HG02884 (cell line): ENCODE measurements around the gene LRRC18.

ENCODE experiments used
- ATAC-seq: cut with Tn5 transposase; IDR thresholded peaks from one replicate; pipeline ENCODE4 v1.9.1; 2021; ENCODE audit warnings: mild to moderate bottlenecking, moderate library complexity; ENCODE audit not compliant: unreplicated experiment

Gene LRRC18

DNA sequence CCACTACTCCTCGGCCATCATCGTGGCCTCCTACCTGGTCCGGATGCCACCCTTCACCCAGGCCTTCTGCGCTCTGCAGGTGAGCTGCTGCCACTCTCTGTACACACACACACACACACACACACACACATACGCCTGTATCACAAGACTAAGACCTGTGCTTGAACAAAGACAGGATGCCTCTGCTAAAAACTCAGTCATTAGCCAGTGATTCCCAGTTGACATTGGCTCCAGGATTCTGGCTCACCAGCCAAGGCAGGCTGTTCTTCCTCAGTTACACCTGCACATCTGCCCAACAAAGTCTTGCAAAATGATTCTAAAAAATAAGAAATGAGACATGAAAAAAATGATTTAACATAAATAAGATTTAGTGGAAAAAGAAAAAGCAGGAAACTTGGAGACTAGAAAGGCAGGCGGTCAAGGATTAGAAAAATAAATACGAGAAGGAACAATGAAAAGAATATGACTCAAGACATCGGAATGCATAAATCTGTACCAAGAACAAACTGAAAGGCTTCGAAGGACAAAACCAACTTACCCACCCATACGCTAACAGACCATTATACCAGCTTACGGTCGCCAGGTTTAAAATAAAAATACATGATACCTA is 7.4 kb upstream of the LRRC18 start:
- no peak for ATAC-seq

DNA sequence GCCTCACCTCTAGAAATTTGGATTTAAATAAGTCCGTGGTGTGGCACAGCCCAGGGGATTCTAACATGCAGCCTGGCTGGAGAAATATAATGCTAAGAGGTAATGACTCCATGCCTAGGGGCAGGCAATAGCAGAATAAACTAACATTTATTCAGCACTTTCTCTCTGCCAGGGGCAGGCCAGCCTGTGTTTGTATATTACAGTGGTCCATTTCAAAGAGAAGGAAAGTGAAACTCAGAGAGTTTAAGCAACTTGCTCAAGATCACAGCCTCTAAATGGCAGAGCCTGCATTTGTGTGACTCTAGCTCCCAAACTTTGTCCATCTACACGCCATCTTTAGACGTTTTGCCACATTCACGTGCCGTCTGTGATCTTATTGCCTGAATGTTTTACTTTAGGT is 6.7 kb upstream of the LRRC18 start:
- no peak for ATAC-seq

DNA sequence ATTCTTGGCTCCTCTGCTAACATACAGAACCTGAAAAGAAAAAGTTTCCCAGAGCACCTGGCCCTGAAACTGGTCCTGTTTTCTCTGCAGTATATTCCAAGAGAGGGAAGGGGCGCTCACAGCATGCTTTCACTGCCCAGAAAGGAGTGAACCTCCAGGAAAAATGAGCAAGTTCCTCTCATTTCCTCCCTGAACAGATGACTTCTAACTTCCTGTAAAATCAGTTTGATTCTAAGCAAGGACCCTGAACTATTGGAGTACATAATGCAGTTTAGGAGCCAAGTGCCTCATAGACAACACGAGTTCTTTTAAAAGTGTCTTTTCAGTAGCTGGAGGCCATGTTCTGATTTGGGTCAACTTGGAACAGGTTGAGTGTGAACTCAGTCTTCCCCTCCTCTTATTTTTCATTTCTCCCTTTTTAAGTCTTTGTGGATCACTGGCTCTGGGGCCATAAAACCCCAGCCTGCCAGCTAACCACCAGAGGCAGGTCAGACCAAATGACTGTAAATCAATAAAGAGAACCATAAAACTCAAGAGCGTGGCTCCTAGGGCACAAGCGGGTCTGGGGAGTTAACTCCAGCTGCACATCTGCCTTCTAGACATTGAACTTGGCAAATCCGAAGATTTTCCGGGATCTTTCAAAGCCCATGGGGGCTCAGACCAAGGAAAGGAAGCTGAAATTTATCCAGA is 5.9 kb upstream of the LRRC18 start:
- no peak for ATAC-seq

DNA sequence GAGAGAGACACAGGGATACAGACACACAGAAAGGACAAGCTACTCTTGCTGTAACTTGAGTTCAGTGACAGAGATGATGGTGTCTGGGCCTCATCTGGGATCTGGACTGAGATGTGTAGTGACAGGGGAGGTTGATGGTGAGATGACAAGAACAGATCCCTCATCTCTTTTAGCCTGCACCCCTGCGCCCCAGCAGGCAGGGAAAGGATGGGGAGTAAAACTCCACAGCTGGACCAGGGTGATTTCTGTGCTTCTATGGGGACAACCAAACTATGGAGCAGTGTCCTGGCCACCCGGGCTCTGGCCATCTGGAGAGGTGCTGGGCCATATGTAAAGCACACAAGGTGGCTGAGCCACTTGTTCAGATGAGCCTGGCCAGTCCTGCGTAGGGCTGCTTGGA is 4.5 kb upstream of the LRRC18 start:
- no peak for ATAC-seq

DNA sequence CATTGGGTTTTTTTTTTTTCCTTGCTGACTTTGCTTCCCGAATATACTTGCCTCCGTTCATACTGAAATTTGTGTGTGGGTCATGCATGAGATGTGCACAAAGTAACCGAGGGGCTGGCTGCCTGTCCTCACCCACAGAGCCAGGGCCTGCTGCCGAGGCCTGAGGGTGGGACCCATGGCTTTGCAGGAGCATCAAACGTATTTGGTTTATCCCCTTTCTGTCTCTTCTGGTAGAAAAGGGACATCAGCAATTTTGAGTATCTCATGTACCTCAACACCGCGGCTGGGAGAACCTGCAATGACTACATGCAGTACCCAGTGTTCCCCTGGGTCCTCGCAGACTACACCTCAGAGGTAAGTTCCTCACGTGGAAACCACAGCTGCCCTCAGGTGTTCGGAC is 3.5 kb upstream of the LRRC18 start:
- no peak for ATAC-seq

DNA sequence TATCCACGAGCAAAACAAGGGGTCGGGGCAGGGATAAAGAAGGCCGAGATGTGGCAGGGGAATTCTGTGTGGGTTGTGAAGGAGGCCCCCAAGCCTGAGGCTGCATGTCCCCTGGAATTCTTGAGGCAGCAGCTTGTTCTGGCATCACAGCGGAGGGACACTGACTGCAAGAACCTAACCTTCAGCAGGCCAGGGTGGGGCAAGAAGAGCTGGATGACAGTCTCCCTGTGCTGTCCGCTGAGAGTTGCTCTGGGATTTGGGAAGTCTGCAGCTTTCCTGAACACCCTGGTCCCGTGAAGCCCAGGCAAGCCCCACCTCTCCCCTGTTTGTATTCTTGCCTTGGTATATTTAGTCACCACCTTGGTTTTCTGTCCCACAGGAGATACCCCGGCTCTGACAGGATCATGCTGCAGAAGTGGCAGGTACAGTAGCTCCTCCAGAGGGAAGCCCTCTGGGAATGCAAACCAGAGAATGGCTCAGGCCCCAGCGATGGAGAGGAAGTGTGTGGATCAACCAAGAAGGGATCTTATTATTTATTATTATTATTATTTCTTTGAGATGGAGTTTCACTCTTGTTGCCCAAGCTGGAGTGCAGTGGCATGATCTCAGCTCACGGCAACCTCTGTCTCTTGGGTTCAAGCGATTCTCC is 1.9 kb upstream of the LRRC18 start:
- no peak for ATAC-seq

DNA sequence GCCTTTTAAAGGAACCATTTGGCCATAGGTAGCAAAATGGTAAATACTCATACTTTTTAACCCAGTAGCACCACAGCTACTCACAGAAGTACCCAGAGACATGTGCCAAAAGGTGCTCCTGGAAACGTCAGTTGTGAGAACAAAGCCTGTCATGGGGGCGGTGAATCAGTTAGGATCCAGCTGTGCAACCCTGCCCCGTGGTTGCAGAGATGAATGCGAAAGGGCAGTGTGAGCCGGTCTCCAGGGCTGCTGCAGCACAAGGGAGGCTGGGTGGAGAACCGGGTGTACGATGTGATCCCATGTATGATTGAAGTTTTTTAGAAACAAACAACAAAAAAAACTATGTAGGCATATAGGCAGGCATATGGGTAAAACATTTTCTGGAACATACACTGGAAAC is 1.3 kb upstream of the LRRC18 start:
- ATAC-seq = no peak

DNA sequence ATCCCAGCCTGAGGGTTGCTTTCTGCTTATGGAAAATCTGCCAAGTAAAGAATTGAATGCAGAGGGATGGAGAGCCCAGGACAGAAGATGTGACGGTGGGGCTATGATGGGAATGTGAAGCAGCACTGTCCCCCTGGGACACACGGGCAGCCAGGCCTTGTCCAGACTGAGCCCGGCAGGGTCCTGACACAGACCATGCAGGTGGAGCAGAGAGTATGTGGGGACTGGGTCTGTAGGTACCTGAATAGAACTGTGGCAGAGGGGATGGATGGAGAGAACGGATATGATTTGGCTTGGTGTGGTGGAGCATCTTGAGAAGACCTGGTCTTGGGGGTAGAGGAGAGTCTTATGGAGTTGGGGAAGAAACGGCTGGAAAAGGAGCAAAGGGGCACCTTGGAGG is 732 bp upstream of the LRRC18 start:
- ATAC-seq = no peak

DNA sequence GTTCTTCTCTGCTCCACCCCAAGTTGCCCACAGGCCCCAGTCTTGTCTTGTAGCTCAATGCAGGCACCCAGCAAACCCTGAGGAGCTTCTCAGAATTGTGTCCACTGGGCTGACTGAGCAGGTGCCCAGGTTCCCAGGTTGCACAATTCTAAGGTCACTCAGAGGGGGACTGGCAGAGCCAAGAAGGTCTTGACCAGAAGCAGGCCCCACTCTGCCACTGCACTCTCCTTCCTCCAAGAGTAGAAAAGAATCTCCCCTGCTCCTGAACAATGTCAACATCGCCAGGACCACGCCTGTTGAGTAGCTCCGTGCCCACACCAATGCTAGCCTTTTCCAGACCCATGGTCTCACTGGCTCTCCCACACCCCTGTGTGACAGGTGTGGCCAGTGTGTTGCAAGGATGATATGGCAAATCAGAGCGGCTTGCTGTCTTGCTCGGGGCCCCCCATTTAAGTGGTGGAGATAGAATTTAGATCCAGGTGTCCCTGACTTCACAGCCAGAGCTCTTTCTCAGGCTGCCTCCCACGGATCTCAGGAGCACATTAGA is 577 bp downstream of the LRRC18 start:
- no peak for ATAC-seq

DNA sequence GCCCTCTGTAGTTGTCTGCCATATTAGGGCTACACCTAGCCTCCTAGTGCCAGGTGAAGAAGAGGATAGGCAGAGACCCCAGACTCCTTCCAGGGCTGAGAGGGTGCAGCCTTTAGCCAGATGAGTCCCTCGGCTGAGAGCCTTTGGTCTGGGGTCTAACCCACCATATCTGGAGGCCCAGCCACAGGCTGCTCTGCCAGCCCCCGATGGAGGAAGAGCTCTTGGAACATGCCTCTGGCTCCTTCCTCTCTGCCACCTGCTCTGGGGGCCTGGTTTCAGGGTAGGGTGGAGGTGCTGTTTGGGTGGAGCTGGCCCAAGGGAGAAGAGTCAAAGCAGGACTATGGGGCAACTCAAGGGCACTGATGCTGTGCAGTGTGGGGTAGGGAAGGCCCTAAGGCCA is 1.4 kb downstream of the LRRC18 start:
- ATAC-seq = no peak

DNA sequence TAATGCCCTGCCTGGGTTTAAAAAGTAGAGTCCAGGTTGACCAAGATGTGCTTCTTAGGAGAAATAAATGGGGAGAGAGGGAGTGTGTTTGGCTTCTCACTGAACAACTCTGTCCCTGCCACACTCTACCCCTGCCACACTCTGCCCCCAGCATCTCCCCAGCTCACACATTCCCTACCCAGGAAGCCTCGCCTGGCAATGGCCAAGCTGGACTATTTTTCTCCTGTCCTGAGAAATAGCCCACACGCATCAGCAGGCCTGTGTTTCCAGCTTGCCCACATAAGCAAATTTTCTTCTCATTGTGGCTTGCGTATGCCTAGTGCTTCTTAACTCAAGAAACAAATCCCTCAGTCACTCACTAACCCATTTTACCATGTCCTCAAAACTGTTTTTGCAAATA is 1.8 kb downstream of the LRRC18 start:
- ATAC-seq = no peak

DNA sequence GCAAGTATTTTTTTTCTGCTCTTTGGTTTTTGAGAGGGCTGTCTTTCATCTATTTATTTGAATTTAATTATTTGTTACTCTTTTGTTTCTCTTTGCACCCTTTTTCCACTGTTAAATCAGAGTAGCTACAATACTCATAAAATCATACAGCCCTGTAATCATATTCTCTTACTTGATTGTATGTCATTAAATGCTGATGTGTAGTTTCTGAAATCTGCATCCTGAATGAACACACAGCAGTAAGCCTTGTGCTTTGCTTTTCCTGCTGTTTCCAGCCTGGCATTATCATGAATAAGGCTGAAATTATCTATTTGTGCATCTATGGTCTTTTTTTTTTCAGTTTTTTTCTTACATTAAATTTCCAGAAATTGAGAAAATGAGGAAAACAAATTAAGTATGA is 4.1 kb downstream of the LRRC18 start:
- no peak for ATAC-seq

DNA sequence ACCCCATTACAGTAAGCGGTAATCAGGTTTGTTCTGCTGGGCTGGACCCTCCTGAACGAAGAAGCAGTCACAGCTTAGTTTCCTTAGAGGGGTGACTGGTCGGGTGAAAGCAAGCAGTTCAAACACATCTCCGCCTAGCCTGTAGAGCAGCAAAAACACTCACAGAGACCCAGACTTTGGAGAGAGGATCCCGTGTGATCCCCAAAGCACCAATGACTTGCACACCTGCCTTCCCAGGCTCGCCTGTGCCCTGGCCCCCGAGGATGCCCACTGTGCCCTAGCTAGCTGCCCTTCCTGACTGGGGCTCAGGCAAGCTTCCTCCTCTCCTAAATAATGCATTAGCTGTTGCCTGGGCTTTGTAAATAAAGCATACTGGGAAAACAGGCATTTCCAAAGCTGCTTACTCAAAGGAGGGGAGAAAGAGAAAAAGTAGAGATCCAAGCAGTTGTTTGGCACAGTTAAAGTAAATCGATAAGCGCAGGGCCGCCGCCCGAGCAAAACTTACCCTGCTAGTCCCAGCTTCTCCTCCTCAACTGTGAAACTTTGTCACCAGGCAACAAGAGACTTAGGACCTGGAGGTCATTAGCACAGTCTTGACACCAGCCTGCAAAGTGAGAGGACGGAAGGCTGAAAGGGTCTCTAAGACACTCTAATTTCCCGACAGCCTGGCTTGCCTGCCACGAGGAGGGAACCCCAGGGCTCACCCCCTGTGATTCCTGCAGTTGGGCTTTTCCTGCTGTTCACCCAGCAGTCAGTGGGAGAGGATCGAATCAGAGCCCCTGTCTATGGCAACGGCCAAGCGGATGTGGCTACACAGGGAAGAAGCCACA is 4.8 kb downstream of the LRRC18 start:
- ATAC-seq = no peak

DNA sequence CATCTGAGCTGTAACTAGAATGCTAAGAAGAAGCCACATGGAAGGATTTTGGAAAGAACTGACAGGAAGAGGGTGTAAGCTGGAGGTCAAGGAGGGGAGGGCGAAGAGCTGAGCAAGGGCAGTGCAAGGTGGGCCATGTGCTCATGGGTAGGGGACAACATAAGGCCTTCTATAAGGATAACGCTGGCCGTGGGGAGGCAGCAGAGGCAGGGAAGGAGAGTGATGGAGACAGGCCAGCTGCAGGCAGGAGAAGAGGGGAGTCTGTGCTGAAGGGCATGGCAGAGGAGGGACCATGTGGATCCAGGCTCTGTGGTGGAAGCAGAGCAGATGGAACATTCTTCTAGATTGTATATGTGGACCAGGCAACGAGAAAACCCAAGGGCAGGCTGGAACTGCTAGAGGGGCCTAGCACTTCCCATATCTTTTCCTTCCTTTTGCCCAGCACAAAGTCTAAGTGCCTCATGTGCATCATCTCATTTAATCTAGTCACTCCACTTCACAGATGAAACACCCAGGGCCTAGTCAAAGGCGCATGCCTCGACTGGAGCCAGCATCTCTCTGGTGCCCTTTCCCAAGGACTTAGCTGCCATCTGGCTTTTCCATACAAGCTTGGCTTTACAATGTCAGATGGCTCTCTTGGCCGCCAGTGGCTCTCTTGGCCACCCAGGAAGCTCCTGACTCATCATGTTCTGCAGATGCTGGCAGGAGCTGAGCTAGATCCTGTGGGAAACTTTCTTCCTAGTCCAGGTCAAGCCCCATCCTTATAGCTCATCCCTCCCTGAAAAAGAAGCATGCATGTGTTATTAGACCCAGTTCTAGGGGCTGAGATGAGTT is 6.6 kb downstream of the LRRC18 start:
- no peak for ATAC-seq

DNA sequence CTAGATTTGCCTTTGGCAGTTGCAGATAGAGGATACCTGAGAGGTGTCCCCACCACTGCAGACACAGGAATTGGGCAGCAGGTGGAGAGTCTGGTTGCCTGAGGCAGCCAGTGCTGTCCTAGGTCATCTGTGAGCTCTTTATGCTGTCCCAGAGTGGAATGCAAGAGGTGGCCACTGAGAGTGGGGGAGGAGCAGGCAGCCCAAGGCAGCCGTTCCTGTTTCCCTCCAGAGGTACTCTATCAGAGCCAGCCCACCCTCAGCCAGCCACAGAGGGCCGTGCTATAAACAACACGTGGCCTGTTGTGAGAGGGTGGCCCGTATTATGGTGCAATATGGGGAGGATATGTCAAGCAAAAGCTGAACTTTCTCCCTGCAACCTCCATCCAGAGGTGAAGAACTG is 8.5 kb downstream of the LRRC18 start:
- ATAC-seq = no peak

DNA sequence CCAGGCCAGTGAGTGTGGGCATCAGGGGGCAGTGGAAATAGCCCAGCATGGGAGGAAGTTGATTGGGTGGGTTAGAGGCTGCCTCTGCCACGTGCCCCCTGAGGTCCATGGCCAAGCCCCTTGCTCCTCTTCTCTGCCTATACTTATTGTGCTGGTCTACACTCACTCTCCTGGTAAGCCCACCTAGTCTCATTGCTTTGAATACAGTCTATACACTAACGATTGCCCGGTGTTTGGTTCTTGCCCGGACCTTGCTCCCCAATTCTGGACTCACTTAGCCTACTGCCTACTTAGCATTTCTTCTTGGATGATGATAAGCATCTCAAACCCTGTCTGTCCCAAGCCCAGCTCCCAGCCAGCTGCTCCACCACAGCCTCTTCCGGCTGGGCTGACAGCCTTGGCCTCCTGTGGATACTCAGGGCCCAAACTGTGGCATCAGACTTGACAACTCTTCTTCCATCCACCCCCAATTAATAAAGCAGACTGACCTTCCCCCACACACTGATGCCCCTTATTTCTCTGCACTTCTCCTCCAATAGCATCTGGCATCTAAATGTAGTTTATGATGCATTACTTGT is 10.1 kb downstream of the LRRC18 start:
- no peak for ATAC-seq

DNA sequence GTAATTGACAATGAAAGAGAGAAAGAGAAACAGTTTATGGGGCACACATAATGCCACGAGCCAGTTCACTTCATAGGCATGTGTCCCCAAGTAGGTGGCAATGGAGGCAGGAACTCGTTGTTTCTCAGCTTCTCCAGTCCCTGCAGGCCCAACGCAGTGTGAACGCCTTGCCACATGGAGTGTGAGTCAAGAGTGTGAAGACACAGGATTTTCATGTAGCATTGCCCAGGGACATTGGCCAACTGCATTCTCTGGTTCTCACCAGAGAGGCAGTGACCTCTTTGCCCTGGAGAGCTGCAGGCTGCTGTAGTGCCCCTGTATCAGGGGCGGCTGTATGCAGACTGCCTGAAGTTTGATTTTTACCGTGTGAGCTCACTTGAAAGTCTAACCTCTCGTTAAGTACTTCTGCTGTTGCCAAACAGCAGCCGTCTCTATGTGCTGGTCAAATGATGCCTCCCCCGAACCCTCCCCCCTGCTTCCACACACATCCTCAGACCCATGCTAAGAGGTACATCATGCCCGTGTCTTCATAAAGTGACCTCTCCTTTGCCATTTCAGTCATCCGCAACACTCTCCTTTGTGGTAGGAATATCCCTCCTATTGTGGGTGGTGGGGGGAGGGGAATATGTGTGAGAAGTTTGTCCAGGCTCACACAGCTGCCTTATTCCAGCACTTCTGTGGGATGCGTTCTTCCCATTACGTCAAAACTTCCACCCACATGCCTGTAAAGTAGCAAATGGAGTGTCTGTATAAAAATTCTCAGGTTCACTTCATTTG is 12.7 kb downstream of the LRRC18 start:
- no peak for ATAC-seq

DNA sequence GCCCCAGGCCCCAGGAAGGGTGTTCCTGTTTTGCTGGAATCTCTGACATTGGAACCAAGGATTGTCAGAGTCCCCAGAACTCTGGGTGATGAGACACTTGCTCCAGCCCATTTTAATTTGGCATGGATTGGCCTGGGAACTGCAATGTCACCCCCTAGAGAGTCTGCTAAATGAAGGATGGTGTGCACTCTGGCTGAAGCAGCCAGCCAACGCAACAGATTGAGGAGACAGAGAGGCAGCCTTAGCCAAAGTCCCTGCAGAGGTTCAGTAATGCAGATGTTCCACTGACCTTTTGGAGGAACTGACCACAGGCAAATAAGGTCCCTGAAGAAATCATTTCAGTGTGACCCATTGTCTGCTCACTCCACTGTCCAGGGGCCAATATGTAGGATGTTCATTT is 13.4 kb downstream of the LRRC18 start:
- no peak for ATAC-seq

DNA sequence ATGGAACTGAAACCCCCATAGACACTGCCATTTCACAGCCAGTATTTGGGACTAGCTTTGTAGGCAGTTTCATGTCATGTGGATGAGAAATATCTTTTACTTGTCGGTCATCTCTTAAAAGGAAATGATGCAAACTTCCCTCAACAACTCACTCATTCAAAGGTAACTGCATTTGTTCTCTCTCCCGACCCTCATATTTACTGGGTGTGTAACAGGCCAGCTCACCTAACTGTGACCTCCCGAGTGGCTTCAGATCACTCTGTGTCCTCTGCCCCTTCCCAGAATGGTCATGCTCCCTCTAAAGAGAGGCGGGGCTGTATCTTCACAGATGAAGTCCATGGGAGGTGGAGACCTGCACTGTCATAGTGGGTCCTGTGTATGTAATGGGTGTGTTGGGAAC is 14.7 kb downstream of the LRRC18 start:
- ATAC-seq = no peak
